Stimulated activated CD4-positive, alpha-beta T cell treated with anti-CD3 and anti-CD28 coated beads, TNF-alpha, amount 100 ng/mL, for 48 hours (primary cell): ENCODE measurements around the gene TCEAL4.
A peak's percentile ranks its signal among the peaks of the same experiment; 100 is the strongest.

Source experiments
- DNase-seq, 3 donors: peaks; one replicate each; pipeline ENCODE4 v3.0.0-alpha.2; 2020; ENCODE audit warnings: low read depth in 3 of 3

TCEAL4 gene

GRCh38 chrX:103585411-103586313 is at the start of gene TCEAL4:
Gene TCEAL4, plus strand, starts transcription at chrX:103585515. Its CDS starts 1,161 bp downstream, at chrX:103586676.
- no peak for DNase-seq

- no peak for DNase-seq
Measured at GRCh38 chrX:103536071-103536470, 49.2 kb upstream of the TCEAL4 start.

- DNase-seq, result no peak
Measured at GRCh38 chrX:103536732-103537131, 48.6 kb upstream of the TCEAL4 start.

- no peak for DNase-seq
Measured at GRCh38 chrX:103537871-103538387, 47.4 kb upstream of the TCEAL4 start.

GRCh38 chrX:103538728-103539127 is 46.6 kb upstream of the TCEAL4 start:
- no peak for DNase-seq

- no peak for DNase-seq
Measured at GRCh38 chrX:103539695-103540094, 45.6 kb upstream of the TCEAL4 start.

GRCh38 chrX:103540145-103540544 is 45.2 kb upstream of the TCEAL4 start:
- DNase-seq, result no peak

GRCh38 chrX:103549916-103550315 is 35.4 kb upstream of the TCEAL4 start:
- no peak for DNase-seq

- DNase-seq, result no peak
Measured at GRCh38 chrX:103550415-103551051, 34.8 kb upstream of the TCEAL4 start.

- no peak for DNase-seq
Measured at GRCh38 chrX:103552236-103552635, 33.1 kb upstream of the TCEAL4 start.

- DNase-seq, result peak; percentile 31 to 56 (median 48)
Measured at GRCh38 chrX:103554687-103555424, 30.5 kb upstream of the TCEAL4 start.

GRCh38 chrX:103556963-103557612 is 28.2 kb upstream of the TCEAL4 start:
- DNase-seq, result no peak

GRCh38 chrX:103560256-103560655 is 25.1 kb upstream of the TCEAL4 start:
- DNase-seq, result no peak

GRCh38 chrX:103562801-103563200 is 22.5 kb upstream of the TCEAL4 start:
- no peak for DNase-seq

- DNase-seq, result no peak
Measured at GRCh38 chrX:103565197-103565596, 20.1 kb upstream of the TCEAL4 start.

GRCh38 chrX:103565752-103566151 is 19.6 kb upstream of the TCEAL4 start:
- DNase-seq, result no peak

GRCh38 chrX:103571121-103571520 is 14.2 kb upstream of the TCEAL4 start:
- DNase-seq, result no peak

- DNase-seq, result no peak
Measured at GRCh38 chrX:103571726-103572125, 13.6 kb upstream of the TCEAL4 start.

- DNase-seq, result no peak
Measured at GRCh38 chrX:103573202-103573601, 12.1 kb upstream of the TCEAL4 start.

- DNase-seq, result no peak
Measured at GRCh38 chrX:103584596-103584995, 719 bp upstream of the TCEAL4 start.

- DNase-seq, result no peak
Measured at GRCh38 chrX:103586314-103586646, 965 bp downstream of the TCEAL4 start.

- DNase-seq, result no peak
Measured at GRCh38 chrX:103586659-103587058, 1.3 kb downstream of the TCEAL4 start.
